LHCN-M2 (cell line): ENCODE results near the gene PCNX2. TPM values are rescaled to one million over a fixed set of nuclear protein-coding genes. Genes with fewer than 3 reads are reported as not detected.
A peak's percentile ranks its signal among the peaks of the same experiment; 100 is the strongest.
"Not testable (repeated sequence)": the region's sequence is repeated elsewhere in the genome, so short reads cannot be mapped to it uniquely, and the experiment has no call there.

Source experiments
- DNase-seq: peaks from one replicate; pipeline ENCODE4 v3.0.0-alpha.2; 2012; ENCODE audit warnings: low read depth
- total RNA-seq: library from RNA; depleted of rRNA; stranded (reverse); fragments of >200 nt; gene quantifications from 2 replicates; pipeline ENCODE4 v1.2.3, GENCODE V29; 2014

PCNX2 gene
- total RNA-seq, 1 experiment from 2014 or later = 4.5 TPM

GRCh38 chr1:233012021-233012420 lies 283.5 kb downstream of the PCNX2 start:
- DNase-seq = no peak

GRCh38 chr1:233010146-233010545 lies 285.4 kb downstream of the PCNX2 start:
- DNase-seq = peak; percentile 48

GRCh38 chr1:233006541-233006973 lies 289.0 kb downstream of the PCNX2 start:
- DNase-seq = no peak

GRCh38 chr1:233006108-233006507 lies 289.4 kb downstream of the PCNX2 start:
- no peak for DNase-seq

- peak; percentile 81 for DNase-seq
Measured at GRCh38 chr1:233005703-233006102, 289.8 kb downstream of the PCNX2 start.

GRCh38 chr1:233005156-233005555 lies 290.4 kb downstream of the PCNX2 start:
- no peak for DNase-seq

- DNase-seq = no peak
Measured at GRCh38 chr1:233004451-233004850, 291.1 kb downstream of the PCNX2 start.

- not testable (repeated sequence) for DNase-seq
Measured at GRCh38 chr1:233003638-233004037, 291.9 kb downstream of the PCNX2 start.

GRCh38 chr1:232999956-233000625 lies 295.4 kb downstream of the PCNX2 start:
- DNase-seq = no peak

- no peak for DNase-seq
Measured at GRCh38 chr1:232998646-232999045, 296.9 kb downstream of the PCNX2 start.

- no peak for DNase-seq
Measured at GRCh38 chr1:232998138-232998537, 297.4 kb downstream of the PCNX2 start.

GRCh38 chr1:232996143-232996542 lies 299.4 kb downstream of the PCNX2 start:
- DNase-seq = no peak

- DNase-seq = no peak
Measured at GRCh38 chr1:232995189-232995588, 300.3 kb downstream of the PCNX2 start.

- DNase-seq = no peak
Measured at GRCh38 chr1:232993555-232993954, 302.0 kb downstream of the PCNX2 start.

GRCh38 chr1:232992227-232992626 lies 303.3 kb downstream of the PCNX2 start:
- DNase-seq = no peak

GRCh38 chr1:232991238-232991637 lies 304.3 kb downstream of the PCNX2 start:
- no peak for DNase-seq

GRCh38 chr1:232990176-232991128 lies 305.1 kb downstream of the PCNX2 start:
- no peak for DNase-seq

GRCh38 chr1:232988572-232989040 lies 306.9 kb downstream of the PCNX2 start:
- DNase-seq = peak; percentile 47

GRCh38 chr1:232987774-232988140 lies 307.8 kb downstream of the PCNX2 start:
- no peak for DNase-seq

GRCh38 chr1:232987046-232987773 lies 308.3 kb downstream of the PCNX2 start:
- no peak for DNase-seq

- no peak for DNase-seq
Measured at GRCh38 chr1:232986527-232986922, 309.0 kb downstream of the PCNX2 start.
